GM19455 (cell line): ENCODE results near the gene GALNT14.

Experiments used
- ATAC-seq: cut with Tn5 transposase; IDR thresholded peaks from one replicate; pipeline ENCODE4 v1.9.1; 2021; ENCODE audit not compliant: unreplicated experiment

Gene GALNT14

DNA sequence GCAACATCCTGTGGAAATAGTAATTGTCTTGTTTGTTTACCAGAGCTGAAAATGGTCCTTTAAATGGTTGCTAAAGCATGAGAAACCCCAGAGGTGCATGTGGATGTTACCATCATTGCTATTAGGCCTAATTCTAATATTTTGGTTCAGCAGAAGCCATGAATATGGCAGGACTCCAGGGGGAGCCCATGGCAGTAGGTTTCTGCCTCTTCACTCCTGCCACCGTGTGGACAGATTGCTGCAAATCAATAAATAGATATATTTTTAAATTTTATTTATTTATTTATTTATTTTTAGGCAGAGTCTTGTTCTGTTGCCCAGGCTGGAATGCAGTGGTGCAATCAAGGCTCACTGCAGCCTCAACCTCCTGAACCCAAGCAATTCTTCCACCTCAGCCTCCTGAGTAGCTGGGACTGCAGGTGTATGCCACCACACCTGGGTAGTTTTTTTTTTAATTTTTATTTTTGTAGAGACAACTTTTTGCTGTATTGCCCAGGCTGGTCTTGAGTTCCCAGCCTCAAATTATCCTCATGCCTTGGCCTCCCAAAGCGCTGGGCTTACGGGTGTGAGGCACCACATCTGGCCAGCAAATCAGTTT, 276.1 kb downstream of the GALNT14 start:
- ATAC-seq, result no peak

DNA sequence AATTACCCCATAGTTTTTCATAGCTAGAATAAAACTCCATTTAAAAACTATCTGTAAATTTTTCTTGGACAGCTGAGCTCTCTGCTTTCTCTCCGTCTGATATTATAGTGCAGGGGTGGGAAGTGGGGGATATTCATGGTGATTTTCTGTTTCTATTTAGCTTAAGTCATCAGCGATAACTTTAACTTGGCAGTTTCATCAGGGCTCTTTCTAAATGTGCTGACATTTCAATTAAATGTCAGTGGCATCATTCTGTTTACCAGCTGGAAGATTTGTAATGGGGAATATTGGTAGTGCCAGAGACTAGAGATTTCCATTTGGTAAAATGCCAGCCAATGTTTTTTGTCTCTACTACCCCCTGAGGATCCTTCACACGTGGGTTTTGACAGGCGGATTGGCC, 277.5 kb downstream of the GALNT14 start:
- no peak for ATAC-seq
